Cortex of kidney (tissue), 1 donor: ENCODE results near the gene PTPRG.

Experiments used
- DNase-seq: peaks from one replicate; lab custom pipeline; 2025; lab: John Stamatoyannopoulos, UW

Gene PTPRG

DNA sequence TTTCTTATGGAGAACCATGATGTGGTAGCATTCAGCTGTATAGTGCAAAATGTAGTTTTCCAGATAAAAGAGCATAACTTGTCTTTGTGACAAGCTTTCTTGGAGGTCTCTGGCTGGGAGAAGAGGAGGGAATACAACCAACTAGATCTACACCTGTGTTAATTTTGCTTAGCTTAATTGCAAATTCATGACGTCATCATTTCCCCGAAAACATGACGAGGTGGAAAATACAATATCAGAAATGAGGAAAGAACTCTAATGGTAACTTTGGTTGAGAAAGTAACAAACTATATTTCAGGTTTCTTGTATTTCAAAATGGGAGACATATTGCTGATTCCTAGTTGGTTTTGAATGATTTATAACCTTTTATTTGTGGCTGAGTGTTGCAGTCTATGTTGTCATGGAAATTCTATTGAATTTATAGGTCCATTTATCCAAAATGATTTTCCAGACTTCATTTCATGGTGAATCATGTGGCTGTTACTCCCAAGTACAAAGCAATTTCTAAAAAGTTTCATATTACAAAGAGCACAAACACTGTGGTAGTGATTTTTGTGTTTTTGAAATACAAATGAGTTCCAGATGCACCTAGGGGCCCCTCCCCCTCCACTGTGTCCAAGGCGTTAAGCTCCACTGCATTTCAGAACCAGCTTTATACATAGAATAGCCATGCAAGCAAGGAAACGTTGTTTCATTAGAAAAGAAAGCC is 504.8 kb downstream of the PTPRG start:
- DNase-seq = no peak

DNA sequence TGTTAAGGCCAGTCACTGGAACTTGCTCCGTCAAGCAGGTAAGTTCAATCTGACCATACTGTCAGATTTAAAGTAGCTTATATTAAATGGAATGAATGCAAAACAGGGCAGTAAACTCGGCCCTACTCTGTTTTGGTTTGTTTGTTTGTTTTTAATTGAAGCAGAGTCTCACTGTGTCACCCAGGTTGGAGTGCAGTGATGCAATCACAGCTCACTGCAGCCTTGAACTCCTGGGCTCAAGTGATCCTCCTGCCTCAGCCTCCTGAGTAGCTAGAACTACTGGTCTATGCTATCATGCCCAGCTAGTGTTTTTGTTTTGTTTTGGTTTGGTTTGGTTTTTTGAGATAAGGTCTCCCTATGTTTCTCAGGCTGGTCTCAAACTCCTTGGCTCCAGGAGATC is 507.0 kb downstream of the PTPRG start:
- no peak for DNase-seq

DNA sequence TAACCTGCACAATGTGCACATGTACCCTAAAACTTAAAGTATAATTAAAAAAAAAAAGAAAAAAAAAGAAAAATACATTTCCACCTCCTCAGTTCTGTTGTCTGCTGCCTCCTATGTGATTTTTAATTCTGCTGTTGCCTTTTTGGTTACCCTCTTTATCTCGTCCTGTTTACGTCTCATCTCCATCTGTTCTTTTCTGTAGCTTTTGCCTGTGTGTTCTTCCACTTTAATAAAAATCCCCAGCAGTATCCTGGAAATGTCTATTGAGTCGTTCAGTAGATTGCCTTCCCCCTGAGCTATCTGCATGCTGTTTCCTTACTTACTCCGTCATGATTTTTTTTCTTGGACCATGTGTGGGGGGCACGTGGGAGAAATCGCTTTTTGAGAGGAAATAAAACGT is 509.5 kb downstream of the PTPRG start:
- DNase-seq = no peak

DNA sequence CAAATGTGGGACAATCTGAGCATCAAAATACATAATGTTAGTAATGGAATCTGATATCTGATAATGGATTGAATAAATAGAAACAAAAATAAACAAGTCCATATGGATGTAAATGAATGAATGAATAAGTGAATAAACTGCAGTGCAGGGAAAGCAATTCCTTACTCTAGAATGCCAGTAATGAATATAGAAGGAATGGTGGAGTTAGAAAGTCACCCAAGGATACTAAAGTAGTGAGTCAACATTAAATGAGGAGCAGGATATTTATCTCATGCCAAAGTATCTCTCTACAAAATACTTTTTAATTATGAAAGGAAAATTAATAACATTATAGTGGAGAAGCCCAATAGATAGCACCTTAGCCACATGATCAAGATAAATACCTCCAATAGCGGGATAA is 511.7 kb downstream of the PTPRG start:
- no peak for DNase-seq

DNA sequence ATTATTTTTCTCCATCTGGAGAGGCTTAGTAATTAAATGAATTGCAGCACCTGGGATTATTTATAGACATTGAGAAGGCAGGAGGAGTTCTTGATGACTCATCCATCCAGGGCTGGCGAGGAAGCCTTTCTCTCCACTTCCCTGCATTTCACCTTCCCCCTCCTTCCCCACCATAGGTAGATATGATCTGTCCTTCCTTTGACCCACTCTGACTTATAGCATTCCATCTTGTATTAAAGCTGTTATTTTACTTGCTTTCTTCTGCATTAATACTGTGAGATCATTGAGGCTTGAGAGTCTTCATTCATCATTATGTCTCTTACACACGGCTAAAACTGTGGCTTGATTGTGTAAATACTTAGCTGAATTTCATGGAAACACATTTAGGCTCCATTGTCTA is 523.2 kb downstream of the PTPRG start:
- DNase-seq = no peak

DNA sequence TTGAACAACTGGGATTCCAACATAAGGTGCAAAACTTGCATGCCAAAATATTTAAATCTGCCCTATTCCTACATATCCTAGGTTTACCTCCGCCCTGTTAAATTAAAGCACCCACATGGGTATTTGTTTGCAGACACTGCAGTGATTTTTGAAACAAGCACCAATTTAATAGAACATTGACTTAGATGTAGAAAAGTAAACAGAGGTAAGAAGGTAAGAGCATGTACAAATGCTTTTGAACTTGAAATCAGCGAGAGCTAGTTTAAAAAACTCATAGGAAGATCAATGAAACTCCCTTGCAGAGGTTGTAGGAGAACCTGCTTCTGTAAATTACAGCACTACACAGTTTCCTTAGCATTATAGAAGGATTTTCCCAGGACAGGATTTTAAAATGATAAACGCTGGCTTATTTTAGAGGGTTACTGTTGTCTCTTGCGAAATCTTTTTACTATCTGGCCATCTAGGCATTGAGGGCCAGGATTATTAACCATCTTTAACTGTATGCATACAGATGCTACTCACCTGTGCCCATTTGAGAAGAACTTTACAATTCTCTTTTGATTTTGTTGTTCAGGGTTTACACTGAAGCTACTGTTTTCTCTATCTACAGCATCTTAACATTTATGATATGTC is 527.2 kb downstream of the PTPRG start:
- DNase-seq = no peak

DNA sequence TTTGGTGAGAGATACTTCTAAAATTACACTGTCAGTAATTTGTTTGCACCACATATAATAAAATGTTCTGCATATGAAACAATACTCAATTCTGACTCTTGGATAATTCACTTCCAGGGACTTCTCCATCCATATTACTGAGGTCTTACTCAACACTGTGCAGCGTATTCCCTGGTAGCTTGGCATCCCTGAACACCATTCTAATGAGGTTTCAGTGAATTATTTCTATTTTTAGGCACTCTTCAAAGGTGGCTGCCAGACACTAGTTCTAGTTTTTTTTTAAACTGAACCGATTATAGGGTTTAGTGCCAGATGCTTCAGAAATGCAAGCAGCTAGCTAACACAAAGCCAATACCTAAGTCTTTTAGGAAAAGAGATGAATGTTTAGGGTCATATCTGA is 528.7 kb downstream of the PTPRG start:
- DNase-seq = no peak

DNA sequence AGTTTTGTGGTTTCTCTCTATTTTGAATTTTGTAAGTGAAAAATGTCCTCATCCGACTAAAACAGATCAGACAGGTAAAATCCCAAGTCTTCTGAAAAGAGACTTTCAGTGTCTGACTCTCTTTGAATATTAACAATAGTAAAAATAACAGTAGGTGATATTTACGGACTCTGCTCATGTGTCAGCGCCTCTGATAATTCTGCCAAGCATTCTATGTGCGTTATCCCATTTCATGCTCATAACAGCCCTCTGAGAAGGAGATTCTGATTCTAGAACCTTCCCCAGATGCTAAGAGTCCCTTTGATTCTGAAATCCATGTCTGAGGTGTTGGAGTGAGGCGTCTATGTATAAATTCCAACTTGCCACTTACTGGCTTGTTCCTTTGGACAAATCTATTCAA is 529.1 kb downstream of the PTPRG start:
- DNase-seq = no peak

DNA sequence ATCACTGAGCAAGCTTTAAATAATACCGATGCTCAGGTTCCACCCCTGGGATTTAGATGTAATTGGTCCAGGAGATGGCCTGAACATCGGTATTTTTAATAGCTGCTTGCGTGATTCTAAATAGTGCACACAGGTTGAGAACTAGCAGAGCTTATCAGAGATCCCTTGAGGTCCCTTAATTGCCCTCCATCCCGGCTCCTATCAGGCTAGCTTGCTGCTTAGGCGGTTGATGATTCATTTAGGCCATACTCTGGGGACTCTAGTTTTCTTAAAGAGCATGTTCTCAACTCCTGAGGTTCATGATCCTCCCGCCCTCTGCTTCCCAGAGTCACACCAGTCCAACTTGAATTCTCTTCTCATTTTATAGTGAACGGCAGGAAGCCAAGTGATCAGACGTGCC is 531.7 kb downstream of the PTPRG start:
- DNase-seq = no peak

DNA sequence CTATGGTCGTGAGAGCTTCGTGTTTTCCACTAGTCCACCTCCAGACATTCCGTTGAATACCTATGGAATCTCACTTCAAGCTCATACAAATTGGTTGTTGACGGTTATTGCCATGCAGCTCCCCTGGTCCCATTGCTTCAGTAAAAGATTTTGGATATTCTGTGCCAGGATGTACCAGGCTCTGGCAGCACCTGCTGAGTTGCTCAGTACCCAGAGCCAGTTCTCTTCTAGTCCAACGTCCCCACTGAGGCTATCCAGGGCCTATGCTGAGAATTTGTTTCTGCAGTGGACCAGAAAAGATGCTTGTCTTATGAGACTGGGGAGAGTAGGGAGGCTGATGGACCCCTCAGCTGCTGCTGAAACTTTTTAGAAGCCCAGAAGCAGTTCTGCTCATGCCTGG is 533.1 kb downstream of the PTPRG start:
- no peak for DNase-seq

DNA sequence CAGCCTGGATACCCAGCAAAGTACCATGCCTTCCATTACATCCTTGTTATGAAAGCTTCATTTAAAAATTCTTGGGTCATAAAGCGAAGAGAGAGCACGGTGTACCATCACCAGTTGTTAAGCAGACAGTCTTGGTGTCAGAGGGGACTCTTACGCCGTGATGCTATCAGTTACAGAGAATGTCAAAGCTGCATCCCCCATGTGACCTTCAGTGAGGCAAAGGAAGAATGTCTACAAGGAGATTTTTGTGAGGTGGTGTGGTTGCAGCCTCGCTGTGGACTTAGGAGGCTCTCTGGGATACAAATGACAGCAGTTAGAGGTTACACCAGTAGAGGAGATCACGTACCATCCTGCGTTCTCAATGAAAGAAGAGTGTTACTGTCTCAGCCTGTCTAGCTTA is 533.7 kb downstream of the PTPRG start:
- DNase-seq = no peak

DNA sequence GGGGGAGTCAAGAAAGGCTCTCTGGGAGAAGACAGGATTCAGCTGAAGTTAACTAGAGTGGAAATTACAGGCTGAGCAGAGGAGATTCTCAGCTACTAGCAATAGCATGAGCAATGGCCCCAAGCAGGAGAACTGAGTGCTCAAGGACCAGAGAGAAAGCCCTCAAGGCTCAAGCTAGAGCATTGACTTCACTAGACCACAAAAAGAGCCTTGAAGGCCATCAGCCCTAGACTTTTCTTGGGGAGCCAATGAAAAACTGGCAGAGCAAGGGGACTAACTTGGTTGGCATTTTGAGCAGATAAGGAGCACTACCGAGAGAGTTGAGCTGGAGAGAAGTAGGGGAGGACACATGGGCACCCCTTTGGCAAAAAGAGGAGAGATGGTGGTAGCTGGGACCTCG is 534.4 kb downstream of the PTPRG start:
- no peak for DNase-seq

DNA sequence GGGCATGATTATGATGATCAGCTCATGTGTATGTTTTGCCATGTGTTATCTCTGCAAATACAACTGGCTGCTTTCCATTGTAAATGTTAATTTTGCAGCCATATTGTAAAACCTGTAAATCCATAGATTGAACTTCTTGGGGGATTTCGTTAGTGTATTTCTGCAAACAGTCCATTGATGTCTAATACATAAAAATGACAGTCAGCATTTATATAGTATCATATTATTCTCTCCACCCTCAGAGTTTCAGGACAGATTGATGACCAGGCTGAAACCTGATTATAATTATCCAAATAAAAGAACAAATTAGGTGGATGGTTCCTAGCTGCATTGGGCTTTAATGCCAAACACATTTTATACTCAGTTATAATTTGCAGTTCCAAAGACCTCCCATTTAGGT is 535.1 kb downstream of the PTPRG start:
- no peak for DNase-seq

DNA sequence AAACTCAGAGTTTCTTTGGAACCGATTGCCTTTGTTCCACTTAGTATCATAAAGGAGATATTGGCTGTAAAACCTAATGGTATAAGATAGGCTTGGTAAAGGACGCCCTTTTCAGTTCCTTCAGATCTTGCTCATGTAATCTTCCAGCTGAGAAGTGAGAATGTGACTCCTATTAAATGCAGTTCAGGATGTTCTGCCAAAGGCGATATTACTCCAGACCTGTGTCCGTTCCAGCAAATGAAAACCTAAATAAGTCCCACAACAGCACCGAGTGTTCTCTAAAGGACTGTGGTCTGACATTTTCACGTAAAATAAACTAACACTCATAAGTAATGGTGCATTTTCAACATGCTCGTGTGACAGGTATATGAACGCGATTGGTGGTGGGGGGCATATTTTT is 535.8 kb downstream of the PTPRG start:
- DNase-seq = no peak

DNA sequence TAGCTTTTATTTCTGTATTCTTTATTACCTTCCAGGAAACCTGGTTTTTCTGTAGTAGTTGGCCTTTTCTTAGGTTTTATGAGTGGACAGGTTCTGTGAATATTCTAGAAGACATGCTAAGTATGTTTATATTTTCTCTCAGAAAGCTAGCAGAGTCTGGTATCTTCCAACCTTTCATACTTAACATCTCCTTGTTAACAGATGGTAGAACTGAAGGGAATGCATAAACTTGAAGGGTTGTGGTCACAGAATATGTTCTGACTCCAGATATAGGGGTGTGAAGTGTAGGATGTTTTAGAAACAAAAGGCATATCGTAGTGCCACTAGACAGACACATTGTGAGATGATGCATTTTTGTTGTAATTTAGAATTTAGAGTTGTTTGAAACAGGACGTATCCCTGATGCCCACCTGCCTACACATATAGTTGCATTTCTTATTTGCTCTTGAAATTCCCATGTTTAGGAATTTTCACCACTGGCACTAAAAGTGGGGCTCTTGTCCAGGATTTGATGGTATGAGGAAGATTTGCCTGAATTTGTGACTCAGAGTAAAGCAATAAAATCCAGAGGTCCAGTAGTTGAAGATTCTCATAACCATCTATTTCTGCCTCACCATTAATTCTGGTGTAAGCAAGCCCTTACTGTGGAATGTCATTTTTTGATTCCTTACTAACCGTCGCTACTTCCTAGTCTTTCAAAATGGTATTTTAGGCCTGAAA is 537.4 kb downstream of the PTPRG start:
- DNase-seq = no peak

DNA sequence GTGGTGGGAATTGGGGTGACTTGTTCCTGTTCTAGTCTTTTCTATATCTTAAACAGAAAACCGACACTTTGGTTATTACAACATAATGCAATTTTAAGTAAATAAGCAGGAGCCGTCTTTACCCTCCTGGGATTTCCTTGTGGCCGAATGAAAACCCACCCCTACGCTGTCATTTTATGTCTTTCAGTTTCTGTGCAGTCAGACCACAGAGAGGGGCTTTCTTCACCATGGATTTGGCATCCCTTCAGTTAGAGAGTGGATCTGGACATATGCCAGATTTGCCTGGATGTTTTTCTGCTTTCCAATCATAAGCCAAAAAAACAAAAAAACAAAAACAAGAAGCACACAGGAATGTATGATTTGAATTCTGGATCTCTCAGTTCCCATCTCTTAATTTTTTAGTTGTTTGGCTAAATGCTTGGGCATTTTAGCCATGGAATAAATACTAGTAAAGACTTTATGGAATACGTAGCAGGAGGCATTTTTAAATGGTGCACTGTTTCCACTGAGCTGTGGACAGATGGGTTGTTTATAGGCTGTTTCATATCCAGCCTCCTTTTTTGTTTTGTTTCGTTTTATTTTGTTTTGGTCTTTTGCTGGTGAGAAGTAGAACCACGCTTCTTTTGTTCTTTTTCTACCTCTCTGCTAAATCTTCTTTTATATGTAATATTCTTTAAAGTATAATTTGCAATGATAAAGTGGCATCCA is 539.1 kb downstream of the PTPRG start:
- no peak for DNase-seq

DNA sequence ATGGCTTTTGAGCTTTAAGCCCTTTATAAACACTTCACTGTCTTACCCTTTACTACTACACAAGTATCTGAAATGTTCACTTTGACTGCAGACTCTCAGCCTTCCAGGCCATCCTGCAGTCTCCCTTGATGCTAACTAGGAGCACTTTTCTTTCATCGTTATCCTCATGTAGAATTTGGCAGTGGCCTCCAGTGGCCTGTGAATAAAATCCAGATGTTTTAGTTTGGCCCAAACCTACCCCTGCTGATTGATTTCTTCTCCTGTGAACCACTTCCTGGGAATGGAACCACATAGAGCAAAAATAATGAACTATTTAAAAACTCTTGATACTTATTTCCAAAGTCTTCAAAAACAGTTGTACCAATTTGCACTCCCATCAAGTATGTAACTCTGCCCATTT is 540.1 kb downstream of the PTPRG start:
- DNase-seq = no peak

DNA sequence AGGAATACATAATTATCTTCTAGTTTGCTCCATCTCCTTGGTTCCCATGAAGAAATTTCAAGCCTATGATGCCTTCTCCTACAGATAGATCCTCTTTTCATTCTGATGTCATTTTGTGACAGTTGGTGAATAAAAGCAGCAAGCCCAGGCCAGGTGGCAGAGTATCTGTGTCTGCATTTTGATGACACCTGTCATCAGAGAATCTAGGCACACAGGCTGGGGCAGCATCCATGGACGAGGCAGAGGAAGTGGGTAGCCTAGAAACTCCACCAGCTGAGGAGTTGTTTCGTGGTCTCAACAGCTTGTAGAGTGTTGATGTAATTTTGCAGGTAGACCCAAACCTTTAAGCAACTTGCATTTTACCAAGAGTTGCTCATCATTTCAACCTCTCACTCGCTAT is 542.2 kb downstream of the PTPRG start:
- DNase-seq = no peak

DNA sequence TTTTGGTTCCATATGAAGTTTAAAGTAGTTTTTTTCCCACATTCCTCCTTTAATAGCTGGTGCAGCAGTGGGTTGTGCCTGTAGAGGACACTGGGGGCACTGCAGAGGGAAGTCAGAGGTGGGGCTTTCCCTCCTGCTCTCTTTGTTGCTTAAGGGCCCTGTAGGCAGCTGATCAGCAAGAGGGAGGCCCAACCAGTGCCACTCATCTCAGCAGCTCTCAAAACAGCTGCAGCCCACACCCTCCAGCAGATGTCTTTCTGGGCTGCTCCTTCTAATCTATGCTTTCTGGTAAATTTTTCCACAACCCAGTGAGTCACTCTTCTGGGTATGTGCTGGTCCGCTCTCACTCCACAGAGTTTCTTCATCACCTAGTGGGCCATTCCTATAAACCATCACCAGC is 548.2 kb downstream of the PTPRG start:
- no peak for DNase-seq

DNA sequence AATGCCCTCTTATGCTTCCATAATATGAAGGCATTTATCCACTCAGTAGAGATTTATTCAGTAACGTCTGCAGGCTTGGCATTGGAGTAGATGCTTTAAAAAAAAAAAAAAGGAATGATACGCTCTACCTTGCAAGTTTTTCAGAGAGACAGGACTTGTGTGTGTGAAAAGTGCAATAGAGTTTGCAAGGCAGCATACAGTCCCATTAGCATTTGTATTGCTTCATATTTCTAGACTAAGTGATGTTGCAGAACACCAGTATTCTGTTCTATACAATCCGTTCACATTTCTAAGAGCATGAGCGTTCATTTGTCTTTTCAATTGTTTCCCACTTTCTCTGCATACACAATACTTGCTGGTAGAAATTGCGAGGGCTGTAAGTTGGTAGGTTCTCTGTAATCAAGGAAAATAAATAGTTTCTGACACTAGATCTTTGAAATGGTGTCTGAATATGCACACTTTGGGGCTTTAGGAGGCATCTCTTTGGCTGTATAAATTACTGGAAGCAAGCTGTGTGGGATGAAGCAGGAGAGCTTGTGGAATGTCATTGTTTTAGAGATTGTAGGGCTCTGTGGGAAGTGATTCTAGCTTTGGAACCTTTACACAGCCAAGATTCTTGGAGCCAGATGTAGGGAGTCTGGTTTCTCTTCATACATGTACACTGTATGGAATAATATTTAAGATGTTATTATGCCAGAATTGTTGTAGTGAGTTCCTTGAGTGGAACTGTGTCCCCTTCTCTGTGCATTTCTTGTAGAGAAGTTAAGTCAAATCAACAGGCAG is 549.3 kb downstream of the PTPRG start:
- DNase-seq = no peak

DNA sequence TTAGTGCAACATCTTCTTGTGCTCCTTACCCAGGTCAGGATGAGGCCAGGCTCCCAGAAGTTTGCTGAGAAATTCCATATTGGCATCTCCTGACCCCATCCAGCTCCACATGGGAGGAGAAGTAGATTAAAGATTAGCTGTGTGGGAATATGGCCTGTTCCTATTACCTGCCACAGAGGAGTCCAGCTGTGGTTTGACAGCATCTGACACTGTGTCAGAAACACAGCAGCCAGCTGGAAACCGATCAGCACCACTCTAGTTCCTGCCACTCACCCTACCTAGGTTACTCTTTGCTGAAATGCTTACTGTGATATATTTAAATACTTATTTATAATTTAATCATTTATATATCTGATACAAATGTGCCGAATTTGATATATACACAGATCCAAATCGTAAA is 551.7 kb downstream of the PTPRG start:
- DNase-seq = no peak

DNA sequence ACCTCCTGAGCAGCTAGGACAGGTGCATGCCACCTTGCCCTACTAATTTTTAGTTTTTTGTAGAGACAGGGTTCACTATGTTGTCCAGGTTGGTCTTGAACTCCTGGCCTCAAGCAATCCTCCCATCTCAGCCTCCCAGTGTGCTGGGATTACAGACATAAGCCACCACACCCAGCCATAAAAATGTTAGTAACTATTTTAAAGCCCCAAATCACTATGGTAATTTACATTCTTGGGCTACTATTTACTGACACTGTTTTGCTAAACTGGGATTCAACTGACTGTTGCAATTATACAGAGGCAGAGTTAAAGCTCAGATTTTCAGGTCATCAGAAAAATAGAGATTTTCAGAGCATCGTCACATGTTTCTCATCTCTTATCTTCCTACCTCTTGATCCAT is 553.4 kb downstream of the PTPRG start:
- DNase-seq = no peak
